PFSK-1 (cell line): ENCODE results near the gene DLL3.

ENCODE experiments used
- FOXP2 ChIP-seq: optimal IDR thresholded peaks from 2 replicates; pipeline ENCODE3; 2011; ENCODE audit warnings: borderline replicate concordance, control low read depth, inconsistent platforms; ENCODE audit not compliant: insufficient read depth; ENCODE audit errors: extremely low read length, extremely low read depth
- POLR2AphosphoS5 ChIP-seq: IDR thresholded peaks from 2 replicates; pipeline ENCODE4 v1.6.1; 2012; ENCODE audit warnings: low read depth, mild to moderate bottlenecking, control low read depth, low read length, moderate library complexity
- SIN3A ChIP-seq: IDR thresholded peaks from 2 replicates; pipeline ENCODE4 v1.6.1; 2012; ENCODE audit warnings: mild to moderate bottlenecking, low read length, moderate library complexity, borderline replicate concordance; ENCODE audit not compliant: insufficient read depth
- TAF1 ChIP-seq: IDR thresholded peaks from 2 replicates; pipeline ENCODE4 v1.6.1; 2012; ENCODE audit warnings: low read length, control low read depth, borderline replicate concordance; ENCODE audit not compliant: insufficient read depth
- TF ChIP-seq, protein P1 (sequence below), 2 experiments: IDR thresholded peaks; 2 replicates each; pipeline versions ENCODE4 v1.6.1 to v1.8.0; 2011 to 2012; ENCODE audit warnings: low read depth in 2 of 2, low read length in 2 of 2, control low read depth in 1 of 2, inconsistent platforms in 1 of 2, mild to moderate bottlenecking in 1 of 2, moderate library complexity in 1 of 2; ENCODE audit not compliant: insufficient read depth in 1 of 2

The DLL3 gene

DNA sequence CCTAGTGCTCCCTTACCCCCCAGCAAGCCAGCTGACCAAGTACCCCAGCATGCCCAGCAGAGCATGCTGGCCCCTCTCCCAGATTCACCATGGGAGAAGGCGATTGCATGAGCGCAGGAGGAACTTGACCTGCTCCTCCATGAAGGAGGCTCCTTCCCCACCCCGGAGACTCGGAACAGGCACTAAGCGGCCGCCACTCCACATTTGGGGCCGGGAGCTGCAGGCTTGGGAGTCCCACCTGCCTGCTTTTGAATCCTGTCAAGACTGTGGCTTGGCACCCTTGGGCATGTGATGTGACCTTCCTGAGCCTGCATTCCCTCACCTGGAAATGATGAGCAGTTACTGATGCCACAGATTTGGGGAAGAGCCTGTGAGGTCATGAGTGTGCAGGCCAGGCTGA lies 30.8 kb upstream of the DLL3 start:
- TF ChIP-seq SIN3A, result no peak
- TF ChIP-seq TAF1, result no peak
- TF ChIP-seq, protein P1, sequence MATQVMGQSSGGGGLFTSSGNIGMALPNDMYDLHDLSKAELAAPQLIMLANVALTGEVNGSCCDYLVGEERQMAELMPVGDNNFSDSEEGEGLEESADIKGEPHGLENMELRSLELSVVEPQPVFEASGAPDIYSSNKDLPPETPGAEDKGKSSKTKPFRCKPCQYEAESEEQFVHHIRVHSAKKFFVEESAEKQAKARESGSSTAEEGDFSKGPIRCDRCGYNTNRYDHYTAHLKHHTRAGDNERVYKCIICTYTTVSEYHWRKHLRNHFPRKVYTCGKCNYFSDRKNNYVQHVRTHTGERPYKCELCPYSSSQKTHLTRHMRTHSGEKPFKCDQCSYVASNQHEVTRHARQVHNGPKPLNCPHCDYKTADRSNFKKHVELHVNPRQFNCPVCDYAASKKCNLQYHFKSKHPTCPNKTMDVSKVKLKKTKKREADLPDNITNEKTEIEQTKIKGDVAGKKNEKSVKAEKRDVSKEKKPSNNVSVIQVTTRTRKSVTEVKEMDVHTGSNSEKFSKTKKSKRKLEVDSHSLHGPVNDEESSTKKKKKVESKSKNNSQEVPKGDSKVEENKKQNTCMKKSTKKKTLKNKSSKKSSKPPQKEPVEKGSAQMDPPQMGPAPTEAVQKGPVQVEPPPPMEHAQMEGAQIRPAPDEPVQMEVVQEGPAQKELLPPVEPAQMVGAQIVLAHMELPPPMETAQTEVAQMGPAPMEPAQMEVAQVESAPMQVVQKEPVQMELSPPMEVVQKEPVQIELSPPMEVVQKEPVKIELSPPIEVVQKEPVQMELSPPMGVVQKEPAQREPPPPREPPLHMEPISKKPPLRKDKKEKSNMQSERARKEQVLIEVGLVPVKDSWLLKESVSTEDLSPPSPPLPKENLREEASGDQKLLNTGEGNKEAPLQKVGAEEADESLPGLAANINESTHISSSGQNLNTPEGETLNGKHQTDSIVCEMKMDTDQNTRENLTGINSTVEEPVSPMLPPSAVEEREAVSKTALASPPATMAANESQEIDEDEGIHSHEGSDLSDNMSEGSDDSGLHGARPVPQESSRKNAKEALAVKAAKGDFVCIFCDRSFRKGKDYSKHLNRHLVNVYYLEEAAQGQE (IDR thresholded peaks at IDR 0.05; ENCODE audit: insufficient read depth in 1 of 2, low read depth in 2 of 2, low read length in 2 of 2), result no peak

DNA sequence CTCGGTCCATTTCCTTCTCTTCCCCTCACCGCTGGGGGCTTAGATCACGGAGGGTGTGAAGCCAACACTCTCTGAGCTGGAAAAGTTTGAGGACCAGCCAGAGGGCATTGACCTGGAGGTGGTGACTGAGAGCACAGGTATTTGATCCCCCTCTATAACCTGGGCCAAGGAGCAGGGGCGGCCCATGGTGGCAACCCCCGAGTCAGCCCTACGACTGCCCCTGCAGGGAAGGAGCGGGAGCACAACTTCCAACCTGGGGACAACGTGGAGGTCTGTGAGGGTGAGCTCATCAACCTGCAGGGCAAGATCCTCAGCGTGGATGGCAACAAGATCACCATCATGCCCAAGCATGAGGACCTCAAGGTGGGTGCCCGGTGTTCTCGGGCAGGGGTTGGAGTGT lies 29.7 kb upstream of the DLL3 start:
- no peak for TF ChIP-seq FOXP2
- no peak for TF ChIP-seq SIN3A
- TF ChIP-seq, protein P1 (IDR thresholded peaks at IDR 0.05; ENCODE audit: insufficient read depth in 1 of 2, low read depth in 2 of 2, low read length in 2 of 2), result no peak
- no peak for TF ChIP-seq TAF1
- no peak for TF ChIP-seq POLR2AphosphoS5

DNA sequence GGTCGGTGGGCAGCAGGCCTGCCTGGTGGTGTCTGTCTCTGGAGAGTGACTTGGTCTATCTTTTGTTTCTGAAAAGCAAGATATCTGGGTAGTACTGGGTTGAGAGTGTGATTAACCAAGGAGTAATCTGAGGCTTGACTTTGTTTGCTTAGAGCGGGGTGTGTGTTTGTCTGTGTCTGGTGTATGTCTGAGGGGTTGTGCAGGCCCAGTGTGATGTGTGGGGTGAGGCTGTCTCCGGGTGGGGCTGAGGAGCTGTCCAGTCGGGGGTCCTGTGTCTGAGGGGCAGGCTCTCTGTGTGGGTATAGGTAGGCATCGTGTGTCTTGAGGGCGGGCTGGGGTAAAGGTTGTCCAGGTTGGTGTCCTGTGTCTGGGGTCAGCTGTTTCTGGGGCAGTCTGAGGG lies 29.2 kb upstream of the DLL3 start:
- TF ChIP-seq TAF1, result no peak

DNA sequence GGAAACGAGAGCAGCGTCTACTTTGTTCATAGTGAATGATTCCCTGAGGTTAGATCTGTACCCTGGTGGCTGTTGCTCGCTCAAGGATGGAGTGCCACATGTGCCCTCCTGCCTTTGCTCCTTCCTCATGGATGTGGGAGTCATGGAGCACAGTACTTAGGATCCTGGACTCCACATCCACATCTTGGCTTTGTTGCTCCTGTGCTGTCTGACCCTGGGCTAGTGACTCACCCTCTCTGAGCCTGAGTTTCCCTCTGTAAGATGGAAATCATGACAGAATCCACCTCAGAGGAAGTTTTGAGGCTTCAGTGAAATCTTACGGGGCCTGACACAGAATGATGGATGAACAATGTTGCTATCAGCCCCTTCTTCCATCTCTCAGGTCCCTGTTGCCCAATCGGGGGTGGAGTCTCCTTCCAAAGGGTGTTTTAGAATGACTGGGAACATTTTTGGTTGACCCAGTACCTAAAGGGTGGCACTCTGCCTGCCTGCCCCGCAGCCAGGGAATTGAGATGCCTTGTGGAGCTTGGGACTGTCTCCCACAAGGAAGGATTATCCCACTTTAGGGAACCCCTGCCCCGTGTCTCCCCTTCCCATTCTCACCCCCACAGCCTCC lies 27.9 kb upstream of the DLL3 start:
- TF ChIP-seq FOXP2 (no peak), SIN3A (no peak), POLR2AphosphoS5 (no peak), TAF1 (no peak)
- TF ChIP-seq, protein P1 (IDR thresholded peaks at IDR 0.05; ENCODE audit: insufficient read depth in 1 of 2, low read depth in 2 of 2, low read length in 2 of 2), result no peak

DNA sequence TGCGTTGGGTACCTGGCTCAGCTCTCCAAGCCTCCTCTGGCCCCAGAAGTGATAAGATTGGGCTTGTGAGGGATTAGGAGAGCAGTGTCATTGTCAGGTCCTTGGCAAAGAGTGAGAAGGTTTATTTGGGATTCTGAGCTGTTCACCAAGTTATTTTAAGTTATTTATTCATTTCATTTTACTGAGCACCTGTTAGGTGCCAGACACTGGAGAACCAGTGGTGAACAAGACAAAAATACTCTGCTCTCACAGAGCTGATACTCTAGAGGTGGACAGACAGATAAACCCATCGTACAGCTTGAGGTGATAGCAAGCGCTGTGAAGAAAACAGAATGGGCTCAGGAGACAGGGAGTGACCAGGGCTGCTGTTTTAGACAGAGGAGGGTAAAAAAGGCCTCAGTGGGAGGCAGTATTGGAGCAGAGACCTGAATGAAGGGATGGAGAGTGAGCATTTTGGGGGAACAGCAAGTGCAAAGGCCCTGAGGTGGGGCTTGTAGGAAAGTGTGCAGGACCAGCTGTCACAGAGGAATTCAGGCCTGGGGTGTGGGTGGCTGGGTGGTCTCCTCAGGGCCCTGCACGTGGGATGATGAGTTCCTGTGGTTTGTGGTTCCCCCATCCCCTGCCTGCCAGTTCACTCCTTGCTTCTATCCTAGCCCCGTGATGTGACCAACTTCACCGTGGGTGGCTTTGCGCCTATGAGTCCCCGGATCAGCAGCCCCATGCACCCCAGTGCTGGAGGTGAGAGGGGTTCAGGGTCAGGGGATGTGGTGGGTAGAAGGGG lies 26.8 kb upstream of the DLL3 start:
- TF ChIP-seq SIN3A, result no peak

DNA sequence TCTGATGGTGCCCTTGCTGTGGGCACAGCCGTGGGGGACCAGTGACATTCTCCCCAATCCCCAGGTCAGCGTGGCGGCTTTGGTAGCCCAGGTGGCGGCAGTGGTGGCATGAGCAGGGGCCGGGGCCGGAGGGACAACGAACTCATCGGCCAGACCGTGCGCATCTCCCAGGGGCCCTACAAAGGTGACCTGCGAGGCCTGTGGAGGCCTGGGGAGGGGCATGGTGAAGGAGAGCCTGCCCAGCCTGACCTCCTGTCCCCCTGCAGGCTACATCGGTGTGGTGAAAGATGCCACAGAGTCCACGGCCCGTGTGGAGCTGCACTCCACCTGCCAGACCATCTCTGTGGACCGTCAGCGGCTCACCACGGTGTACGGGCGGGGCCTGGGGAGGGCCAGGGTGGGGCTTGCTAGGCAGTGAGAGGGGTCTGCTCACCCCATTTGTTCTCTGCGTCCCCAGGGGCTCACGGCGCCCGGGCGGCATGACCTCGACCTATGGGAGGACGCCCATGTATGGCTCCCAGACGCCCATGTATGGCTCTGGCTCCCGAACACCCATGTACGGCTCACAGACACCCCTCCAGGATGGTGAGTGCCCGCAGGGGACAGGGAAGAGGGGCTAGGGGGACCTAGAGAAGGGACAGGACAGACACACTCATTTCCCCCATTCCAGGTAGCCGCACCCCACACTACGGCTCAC lies 25.9 kb upstream of the DLL3 start:
- TF ChIP-seq, protein P1 (IDR thresholded peaks at IDR 0.05; ENCODE audit: insufficient read depth in 1 of 2, low read depth in 2 of 2, low read length in 2 of 2), result no peak
- TF ChIP-seq SIN3A, result no peak
- TF ChIP-seq POLR2AphosphoS5, result no peak
- no peak for TF ChIP-seq TAF1
- TF ChIP-seq FOXP2, result no peak
